ENCODE results near the gene LSM4. TPM values are rescaled to one million over a fixed set of nuclear protein-coding genes. Genes with fewer than 3 reads are reported as not detected.
A peak's percentile ranks its signal among the peaks of the same experiment; 100 is the strongest.

LSM4 gene
- total RNA-seq, 4 donors from 2014 or later, result 94.3 to 218 (median 175) TPM

- intact Hi-C loops (cut with DNase I; ENCODE audit: low total_unique reads), result no loop called here
- WGBS, 2 donors (ENCODE audit: low coverage in 1 of 2), result 60% methylated on average over 6 of the region's 9 CpGs; no CpG with 5 or more reads in 1 of the 2 donors
- in situ Hi-C loops (cut with MboI; ENCODE audit: low pct_ligation_motif_present in 1 of 4, low pct_unique_long_range_greater_than_20kb in 1 of 4, low sequenced_read_pairs in 3 of 4), result no loop called here
- TF ChIP-seq POLR2AphosphoS5 (IDR thresholded peaks at IDR 0.05), result no peak
- no peak for TF ChIP-seq EP300 (IDR thresholded peaks at IDR 0.05; ENCODE audit: low read depth)
- TF ChIP-seq CTCF (IDR thresholded peaks at IDR 0.05), result no peak
- Histone ChIP-seq H3K9me3 (no peaks in the 10 kb centered on the region), H3K4me1 (peaks cover 10 to 39% (median 30%) of the 10 kb centered on the region in 4 donors), H3K36me3 (no peaks in the 10 kb centered on the region), H3K27ac (peak overlapping the region; percentile 95 to 99 (median 96)), H3K27me3 (no peaks in the 10 kb centered on the region), H3K4me3 (no peak overlapping the region)
- DNase-seq, result peak; percentile 69
Observed at GRCh38 chr19:18294467-18294864, 28.4 kb downstream of the LSM4 start.

- TF ChIP-seq EP300 (IDR thresholded peaks at IDR 0.05; ENCODE audit: low read depth), result no peak
- no peak for TF ChIP-seq CTCF (IDR thresholded peaks at IDR 0.05)
- no peak for TF ChIP-seq POLR2AphosphoS5 (IDR thresholded peaks at IDR 0.05)
- in situ Hi-C loops (cut with MboI; ENCODE audit: low pct_ligation_motif_present in 1 of 4, low pct_unique_long_range_greater_than_20kb in 1 of 4, low sequenced_read_pairs in 3 of 4) (no loop called here), intact Hi-C loops (cut with DNase I; ENCODE audit: low total_unique reads) (no loop called here)
- WGBS, 2 donors (ENCODE audit: low coverage in 1 of 2), result 75% methylated on average over 18 of the region's 18 CpGs; no CpG with 5 or more reads in 1 of the 2 donors
- no peaks in the 10 kb centered on the region for H3K27me3 ChIP-seq
- H3K36me3 ChIP-seq, result no peaks in the 10 kb centered on the region
- peak overlapping the region in 1 of 4 donors; percentile 79 for H3K4me3 ChIP-seq
- no peaks in the 10 kb centered on the region for H3K9me3 ChIP-seq
- peaks cover 10 to 39% (median 30%) of the 10 kb centered on the region in 4 donors for H3K4me1 ChIP-seq
- no peak for DNase-seq
- H3K27ac ChIP-seq, result peak overlapping the region; percentile 95 to 99 (median 96)
Observed at GRCh38 chr19:18293642-18294466, 29.0 kb downstream of the LSM4 start.

GRCh38 chr19:18292810-18293641, 29.9 kb downstream of the LSM4 start:
- peak in 1 of 3 donors; percentile 65 for TF ChIP-seq POLR2AphosphoS5 (IDR thresholded peaks at IDR 0.05)
- no peak for TF ChIP-seq POLR2A (IDR thresholded peaks at IDR 0.05)
- H3K27me3 ChIP-seq, result no peaks in the 10 kb centered on the region
- H3K36me3 ChIP-seq, result no peaks in the 10 kb centered on the region
- DNase-seq, result peak; percentile 79
- in situ Hi-C loops (cut with MboI; ENCODE audit: low pct_ligation_motif_present in 1 of 4, low pct_unique_long_range_greater_than_20kb in 1 of 4, low sequenced_read_pairs in 3 of 4), result no loop called here
- peaks cover 10 to 39% (median 30%) of the 10 kb centered on the region in 4 donors for H3K4me1 ChIP-seq
- H3K4me3 ChIP-seq, result peak overlapping the region; percentile 40 to 79 (median 54)
- no peaks in the 10 kb centered on the region for H3K9me3 ChIP-seq
- intact Hi-C loops (cut with DNase I; ENCODE audit: low total_unique reads), result no loop called here
- WGBS, 2 donors (ENCODE audit: low coverage in 1 of 2), result 11 to 15% methylated on average over 15 to 29 of the region's 31 CpGs
- H3K27ac ChIP-seq, result peak overlapping the region; percentile 95 to 99 (median 96)

GRCh38 chr19:18292462-18292809, 30.4 kb downstream of the LSM4 start:
- in situ Hi-C loops (cut with MboI; ENCODE audit: low pct_ligation_motif_present in 1 of 4, low pct_unique_long_range_greater_than_20kb in 1 of 4, low sequenced_read_pairs in 3 of 4) (no loop called here), intact Hi-C loops (cut with DNase I; ENCODE audit: low total_unique reads) (no loop called here)
- TF ChIP-seq CTCF (IDR thresholded peaks at IDR 0.05) (no peak), POLR2A (IDR thresholded peaks at IDR 0.05) (no peak), POLR2AphosphoS5 (IDR thresholded peaks at IDR 0.05) (no peak), EP300 (IDR thresholded peaks at IDR 0.05; ENCODE audit: low read depth) (no peak)
- WGBS, 2 donors (ENCODE audit: low coverage in 1 of 2), result 0% methylated on average over 13 of the region's 20 CpGs; no CpG with 5 or more reads in 1 of the 2 donors
- Histone ChIP-seq H3K4me1 (peaks cover 10 to 39% (median 30%) of the 10 kb centered on the region in 4 donors), H3K4me3 (peak overlapping the region; percentile 40 to 79 (median 54)), H3K27ac (peak overlapping the region; percentile 95 to 99 (median 96)), H3K27me3 (no peaks in the 10 kb centered on the region), H3K36me3 (no peaks in the 10 kb centered on the region), H3K9me3 (no peaks in the 10 kb centered on the region)
- DNase-seq, result no peak
